Caco-2 (cell line): ENCODE results near the gene FLAD1. TPM values are rescaled to one million over a fixed set of nuclear protein-coding genes. Genes with fewer than 3 reads are reported as not detected.

Experiments
- Bru-seq: library from RNA; stranded (reverse); fragments of 400-500 nt; gene quantifications from one replicate; lab custom pipeline; 2021; lab: Mats Ljungman, UMichigan
- BruChase-seq, 2 experiments: library from RNA; stranded (reverse); fragments of 400-500 nt; gene quantifications; one replicate each; lab custom pipeline; 2021; lab: Mats Ljungman, UMichigan
- BruUV-seq: library from RNA; stranded (reverse); fragments of 400-500 nt; replicated peaks from 2 replicates; lab custom pipeline; 2021; lab: Mats Ljungman, UMichigan
- CTCF ChIA-PET: fragments of 300-600 bp; sonication (Branson Sonifier 250); formaldehyde crosslinking; loops from one replicate; lab custom pipeline; 2022; ENCODE audit warnings: antibody characterized with exemption; lab: Charles Lee
- POLR2A ChIA-PET: fragments of 300-600 bp; sonication (Branson Sonifier 250); formaldehyde crosslinking; loops from one replicate; lab custom pipeline; 2022; ENCODE audit warnings: antibody characterized with exemption; lab: Charles Lee
- DNase-seq, 2 experiments: peaks; one replicate each; pipeline versions ENCODE4 v3.0.0 to v3.0.0-alpha.2; 2020 to 2022
- H3K27me3 ChIP-seq: replicated peaks from 2 replicates; pipeline ENCODE4 v1.6.0; 2011; ENCODE audit warnings: low read length; ENCODE audit not compliant: control insufficient read depth, insufficient read depth
- H3K36me3 ChIP-seq: 2 replicates; pipeline ENCODE4 v1.5.1; 2011; ENCODE audit warnings: low read length; ENCODE audit not compliant: control insufficient read depth, insufficient read depth
- H3K4me1 ChIP-seq: fragments of 250-450 bp; sonication (Bioruptor Pico); 2 replicates; pipeline ENCODE4 v1.5.1; 2020; ENCODE audit warnings: mild to moderate bottlenecking
- H3K4me3 ChIP-seq: 2 replicates; pipeline ENCODE4 v1.5.1; 2011; ENCODE audit warnings: low read depth, mild to moderate bottlenecking, control low read depth, low read length
- H3K9me3 ChIP-seq: fragments of 250-450 bp; sonication (Bioruptor Pico); 2 replicates; pipeline ENCODE4 v1.5.1; 2020; ENCODE audit warnings: mild to moderate bottlenecking, moderate library complexity
- H3K27ac Mint-ChIP-seq: one replicate; pipeline ENCODE4 v1.8.0; 2022; ENCODE audit warnings: mixed read lengths; ENCODE audit not compliant: unreplicated experiment
- H3K27me3 Mint-ChIP-seq: one replicate; pipeline ENCODE4 v1.8.0; 2022; ENCODE audit warnings: mixed read lengths; ENCODE audit not compliant: insufficient read depth, unreplicated experiment
- H3K36me3 Mint-ChIP-seq: one replicate; pipeline ENCODE4 v1.8.0; 2022; ENCODE audit warnings: mild to moderate bottlenecking, mixed read lengths; ENCODE audit not compliant: insufficient read depth, unreplicated experiment
- H3K4me1 Mint-ChIP-seq: one replicate; pipeline ENCODE4 v1.8.0; 2022; ENCODE audit warnings: low read depth, mixed read lengths; ENCODE audit not compliant: unreplicated experiment
- H3K4me3 Mint-ChIP-seq: one replicate; pipeline ENCODE4 v1.8.0; 2022; ENCODE audit warnings: mild to moderate bottlenecking, moderate library complexity, mixed read lengths; ENCODE audit not compliant: unreplicated experiment
- H3K9me3 Mint-ChIP-seq: one replicate; pipeline ENCODE4 v1.8.0; 2022; ENCODE audit warnings: mixed read lengths; ENCODE audit not compliant: unreplicated experiment
- CTCF ChIP-seq, 2 experiments: fragments of 200-600 bp in 1 of 2; IDR thresholded peaks; 1 replicate in 1 of 2; 2 replicates in 1 of 2; pipeline versions ENCODE4 v1.5.1 to v1.8.0; 2011 to 2022; ENCODE audit warnings: antibody characterized with exemption in 1 of 2, control low read depth in 1 of 2, inconsistent platforms in 1 of 2, low read depth in 1 of 2, low read length in 1 of 2, mild to moderate bottlenecking in 1 of 2, moderate library complexity in 1 of 2; ENCODE audit not compliant: insufficient read depth in 1 of 2, severe bottlenecking in 1 of 2, unreplicated experiment in 1 of 2
- intact Hi-C: fragments of 100-400 bp; cut with micrococcal nuclease; formaldehyde crosslinking; loops from one replicate; pipeline ENCODE4 v1.10.0; 2022; ENCODE audit not compliant: unreplicated experiment
- long read RNA-seq: library from polyadenylated mRNA; stranded (forward); transcript quantifications from one replicate; pipeline ENCODE4 v2.0.0, GENCODE V29; 2022
- total RNA-seq: library from RNA; stranded (reverse); gene quantifications from 2 replicates; pipeline ENCODE4 v1.2.3, GENCODE V29; 2022

The FLAD1 gene
- total RNA-seq (51.3 and 61.5 TPM in 2 replicates), Bru-seq, nascent RNA (percentile 79 among the genes with signal in this experiment), BruChase-seq, experiment 1, labeled RNA remaining after a 2-hour chase (percentile 83 among the genes with signal in this experiment), BruChase-seq, experiment 2, labeled RNA remaining after a 6-hour chase (percentile 85 among the genes with signal in this experiment)
- long read RNA-seq, transcript FLAD1-201 (7 exons, 2,160 nt) = minor isoform, 9 of 148 reads
- long read RNA-seq, transcript FLAD1-203 (8 exons, 1,730 nt) = major isoform, 51 of 148 reads
- long read RNA-seq, partial matches to known transcripts = 38 of 148 reads
- long read RNA-seq, other reads (novel, unspliced or antisense) = 49 of 148 reads

GRCh38 chr1:154982897-154983648, at the start of gene FLAD1:
FLAD1 (plus strand) TSS chr1:154983344; CDS start chr1:154983695, 351 bp downstream.
- CTCF ChIA-PET = interaction anchor here (0.6 to 2.9 kb wide), 10 partner anchors 11 to 115 kb away, joined by 3 to 26 read pairs (median 4); partner anchors contain the start of genes ADAM15, LENEP and PYGO2
- H3K9me3 Mint-ChIP-seq = no peaks in the 10 kb centered on the region
- no peaks in the 10 kb centered on the region for H3K4me1 Mint-ChIP-seq
- POLR2A ChIA-PET = interaction anchor here (0.7 to 2.8 kb wide), 11 partner anchors 8 to 27 kb away, joined by 3 to 24 read pairs (median 5); partner anchors contain the start of genes CKS1B, LENEP, PBXIP1 and SHC1
- no peak within 1 kb of the TSS for H3K27ac Mint-ChIP-seq
- no peak within 1 kb of the TSS for H3K4me3 Mint-ChIP-seq
- Histone ChIP-seq H3K27me3 (no peaks in the 10 kb centered on the region), H3K4me1 (no peaks in the 10 kb centered on the region; the same call in 1 of the 2 replicates), H3K36me3 (peaks cover 3% of the 10 kb centered on the region), H3K4me3 (peak within 1 kb of the TSS; percentile 82), H3K9me3 (no peaks in the 10 kb centered on the region)
- TF ChIP-seq CTCF (IDR thresholded peaks at IDR 0.05; ENCODE audit: insufficient read depth in 1 of 2, low read depth in 1 of 2, low read length in 1 of 2, severe bottlenecking in 1 of 2, unreplicated experiment in 1 of 2) = no peak
- H3K36me3 Mint-ChIP-seq = peaks cover 61% of the 10 kb centered on the region
- intact Hi-C loops = loop anchor here (1.0 kb wide), 2 partner anchors 9 to 17 kb away; partner anchors contain the start of gene CKS1B
- DNase-seq = peak; percentile 98 to 100
- H3K27me3 Mint-ChIP-seq = no peaks in the 10 kb centered on the region
- BruUV-seq = TSS peak; percentile 81

GRCh38 chr1:154934358-154934948, 48.7 kb upstream of the FLAD1 start:
- Mint-ChIP-seq H3K27ac (no peak overlapping the region), H3K4me3 (no peak overlapping the region), H3K9me3 (no peaks in the 10 kb centered on the region), H3K36me3 (peaks cover 23% of the 10 kb centered on the region), H3K27me3 (no peaks in the 10 kb centered on the region), H3K4me1 (peaks cover 17% of the 10 kb centered on the region)
- no peak for TF ChIP-seq CTCF (IDR thresholded peaks at IDR 0.05; ENCODE audit: insufficient read depth in 1 of 2, low read depth in 1 of 2, low read length in 1 of 2, severe bottlenecking in 1 of 2, unreplicated experiment in 1 of 2)
- intact Hi-C loops = no loop called here
- CTCF ChIA-PET = interaction anchor here (0.6 kb wide), 1 partner anchor 22 kb away, joined by 4 read pairs; no protein-coding TSS in a partner anchor
- DNase-seq = no peak
- Histone ChIP-seq H3K4me1 (peaks cover 6% of the 10 kb centered on the region), H3K27me3 (no peaks in the 10 kb centered on the region), H3K36me3 (no peaks in the 10 kb centered on the region; the same call in 1 of the 2 replicates), H3K9me3 (no peaks in the 10 kb centered on the region), H3K4me3 (no peak overlapping the region)
- POLR2A ChIA-PET = no interaction called here
- no TSS peak for BruUV-seq
